Mesenchymal stem cell (in vitro differentiated cells and primary cell): ENCODE data around the gene LYRM2.
"Not testable (repeated sequence)": the region's sequence is repeated elsewhere in the genome, so short reads cannot be mapped to it uniquely, and the experiment has no call there.

Source experiments
- DNase-seq: peaks from one replicate; pipeline ENCODE4 v3.0.0-alpha.2; 2013
- H2AFZ ChIP-seq: one replicate; pipeline ENCODE4 v1.6.1; 2013; ENCODE audit warnings: low read depth, mild to moderate bottlenecking, control low read depth, inconsistent platforms, low read length, moderate library complexity
- H2AK5ac ChIP-seq: 2 replicates; pipeline ENCODE4 v1.6.1; 2013; ENCODE audit warnings: low read length, moderate library complexity, mild to moderate bottlenecking, inconsistent platforms; ENCODE audit not compliant: severe bottlenecking
- H2BK120ac ChIP-seq: one replicate; pipeline ENCODE4 v1.6.1; 2013; ENCODE audit warnings: low read depth, mild to moderate bottlenecking, inconsistent platforms, low read length, moderate library complexity
- H2BK12ac ChIP-seq, 2 experiments: one replicate each; pipeline ENCODE4 v1.6.1; 2013; ENCODE audit warnings: inconsistent platforms in 2 of 2, low read length in 2 of 2, mild to moderate bottlenecking in 2 of 2, moderate library complexity in 2 of 2, control low read depth in 1 of 2
- H2BK15ac ChIP-seq: one replicate; pipeline ENCODE4 v1.6.1; 2013; ENCODE audit warnings: mild to moderate bottlenecking, low read depth, inconsistent platforms; ENCODE audit not compliant: poor library complexity, severe bottlenecking
- H2BK5ac ChIP-seq: 2 replicates; pipeline ENCODE4 v1.6.1; 2013; ENCODE audit warnings: low read depth, mild to moderate bottlenecking, low read length, control low read depth, inconsistent platforms; ENCODE audit not compliant: poor library complexity, severe bottlenecking
- H3K14ac ChIP-seq, 2 experiments: one replicate each; pipeline ENCODE4 v1.6.1; 2013; ENCODE audit warnings: inconsistent platforms in 2 of 2, low read length in 2 of 2, control low read depth in 1 of 2, mild to moderate bottlenecking in 1 of 2, moderate library complexity in 1 of 2
- H3K18ac ChIP-seq, 2 experiments: one replicate each; pipeline ENCODE4 v1.6.1; 2013; ENCODE audit warnings: inconsistent platforms in 2 of 2, low read length in 2 of 2, control low read depth in 1 of 2, low read depth in 1 of 2, mild to moderate bottlenecking in 1 of 2
- H3K23ac ChIP-seq, 2 experiments: one replicate each; pipeline ENCODE4 v1.6.1; 2013; ENCODE audit warnings: inconsistent platforms in 2 of 2, low read length in 2 of 2, mild to moderate bottlenecking in 2 of 2, moderate library complexity in 2 of 2, control low read depth in 1 of 2
- H3K27ac ChIP-seq: 2 replicates; pipeline ENCODE4 v1.5.1; 2013; ENCODE audit warnings: mild to moderate bottlenecking, moderate library complexity, low read length, control low read depth, inconsistent platforms; ENCODE audit not compliant: poor library complexity, severe bottlenecking
- H3K27me3 ChIP-seq, 2 experiments: 2 replicates each; pipeline versions ENCODE4 v1.6.1 to v1.7.0; 2013; ENCODE audit warnings: low read length in 2 of 2, mild to moderate bottlenecking in 2 of 2, moderate library complexity in 2 of 2, control low read depth in 1 of 2, inconsistent platforms in 1 of 2; ENCODE audit not compliant: control insufficient read depth in 1 of 2, insufficient read depth in 1 of 2
- H3K36me3 ChIP-seq, 2 experiments: 2 replicates each; pipeline versions ENCODE4 v1.6.1 to v1.7.0; 2013; ENCODE audit warnings: low read length in 2 of 2, control low read depth in 1 of 2, inconsistent platforms in 1 of 2, low read depth in 1 of 2, mild to moderate bottlenecking in 1 of 2; ENCODE audit not compliant: insufficient read depth in 2 of 2, control insufficient read depth in 1 of 2
- H3K4ac ChIP-seq, 2 experiments: one replicate each; pipeline ENCODE4 v1.6.1; 2013; ENCODE audit warnings: inconsistent platforms in 2 of 2, low read length in 2 of 2, mild to moderate bottlenecking in 2 of 2, moderate library complexity in 2 of 2, control low read depth in 1 of 2, low read depth in 1 of 2
- H3K4me1 ChIP-seq: 2 replicates; pipeline ENCODE4 v1.6.1; 2013; ENCODE audit warnings: low read depth, low read length, control low read depth; ENCODE audit not compliant: control insufficient read depth, insufficient read depth
- H3K4me2 ChIP-seq: 2 replicates; pipeline ENCODE4 v1.6.1; 2013; ENCODE audit warnings: low read length, mild to moderate bottlenecking, inconsistent platforms; ENCODE audit not compliant: poor library complexity, severe bottlenecking
- H3K4me3 ChIP-seq, 2 experiments: 2 replicates each; pipeline versions ENCODE4 v1.5.1 to v1.7.0; 2013; ENCODE audit warnings: low read length in 2 of 2, mild to moderate bottlenecking in 2 of 2, control low read depth in 1 of 2, low read depth in 1 of 2; ENCODE audit not compliant: insufficient read depth in 1 of 2
- H3K79me1 ChIP-seq: replicated peaks from 2 replicates; pipeline ENCODE4 v1.6.1; 2013; ENCODE audit warnings: mild to moderate bottlenecking, control low read depth, low read length, inconsistent platforms; ENCODE audit not compliant: poor library complexity, severe bottlenecking
- H3K9ac ChIP-seq: 2 replicates; pipeline ENCODE4 v1.7.0; 2013; ENCODE audit warnings: mild to moderate bottlenecking, low read length, moderate library complexity
- H3K9me3 ChIP-seq: 2 replicates; pipeline ENCODE4 v1.7.0; 2013; ENCODE audit warnings: mild to moderate bottlenecking, low read length; ENCODE audit not compliant: control insufficient read depth
- H4K8ac ChIP-seq: one replicate; pipeline ENCODE4 v1.6.1; 2013; ENCODE audit warnings: inconsistent platforms, mild to moderate bottlenecking, low read length, moderate library complexity
- H4K91ac ChIP-seq: one replicate; pipeline ENCODE4 v1.6.1; 2013; ENCODE audit warnings: mild to moderate bottlenecking, low read length, inconsistent platforms
- WGBS: methylation state at CpG from one replicate; pipeline ENCODE4 v1.1.7; 2013; ENCODE audit warnings: mixed read lengths; 5-methylcytosine and 5-hydroxymethylcytosine counted together

The LYRM2 gene

GRCh38 chr6:89644864-89645263 lies 6.3 kb upstream of the LYRM2 start:
- no peak overlapping the region for H2BK15ac ChIP-seq
- H3K18ac ChIP-seq: no peak overlapping the region
- H4K91ac ChIP-seq: no peak overlapping the region
- H3K27me3 ChIP-seq: no peaks in the 10 kb centered on the region
- no peak overlapping the region for H3K27ac ChIP-seq
- no peak overlapping the region for H2BK120ac ChIP-seq
- no peak overlapping the region for H4K8ac ChIP-seq
- no peak overlapping the region for H2AK5ac ChIP-seq
- no peak overlapping the region for H3K14ac ChIP-seq
- peaks cover 15 to 74% of the 10 kb centered on the region in 2 experiments for H3K36me3 ChIP-seq
- H3K4me1 ChIP-seq: no peaks in the 10 kb centered on the region
- H3K4me2 ChIP-seq: no peak overlapping the region
- H3K79me1 ChIP-seq: peaks cover 20% of the 10 kb centered on the region
- no peak overlapping the region for H2BK12ac ChIP-seq
- DNase-seq: no peak
- H2AFZ ChIP-seq: no peak overlapping the region
- H3K4ac ChIP-seq: no peak overlapping the region
- H3K9me3 ChIP-seq: no peaks in the 10 kb centered on the region
- H3K23ac ChIP-seq: no peak overlapping the region
- no peak overlapping the region for H2BK5ac ChIP-seq
- 96% methylated on average over 3 of the region's 4 CpGs for WGBS
- no peak overlapping the region for H3K9ac ChIP-seq
- H3K4me3 ChIP-seq: no peak overlapping the region

GRCh38 chr6:89643406-89643805 lies 4.9 kb upstream of the LYRM2 start:
- Histone ChIP-seq H2BK120ac (no peak overlapping the region), H3K79me1 (peaks cover 20% of the 10 kb centered on the region), H3K27me3 (no peaks in the 10 kb centered on the region), H3K4ac (no peak overlapping the region), H3K27ac (no peak overlapping the region), H3K18ac (no peak overlapping the region), H3K4me1 (no peaks in the 10 kb centered on the region), H3K14ac (no peak overlapping the region), H3K4me2 (no peak overlapping the region), H2BK5ac (no peak overlapping the region), H4K91ac (no peak overlapping the region), H2BK12ac (no peak overlapping the region), H3K4me3 (no peak overlapping the region), H3K36me3 (peaks cover 15 to 62% of the 10 kb centered on the region in 2 experiments), H3K9ac (no peak overlapping the region), H3K23ac (no peak overlapping the region), H2BK15ac (no peak overlapping the region), H2AFZ (no peak overlapping the region), H3K9me3 (no peaks in the 10 kb centered on the region), H4K8ac (no peak overlapping the region), H2AK5ac (no peak overlapping the region)
- DNase-seq: no peak
- 91% methylated on average over 3 of the region's 3 CpGs for WGBS

DNA sequence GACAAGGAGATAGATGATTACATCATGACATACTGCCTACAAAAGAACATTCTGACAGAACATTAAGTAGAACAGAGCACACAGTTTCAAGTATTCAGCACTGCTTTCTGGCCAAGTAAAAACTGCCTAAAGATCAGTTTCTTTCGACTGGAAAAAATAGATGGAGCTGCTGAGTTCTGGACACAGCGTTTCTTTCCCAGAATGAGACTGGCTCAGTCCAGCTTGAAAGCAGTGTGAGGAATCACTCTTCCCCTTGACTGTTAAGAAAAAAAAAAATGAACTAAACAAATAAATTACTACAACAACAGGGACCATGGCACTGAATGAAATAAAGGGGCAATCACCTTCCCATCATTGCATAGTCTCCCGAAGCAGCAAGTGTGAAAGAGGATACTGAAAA lies 4.4 kb upstream of the LYRM2 start:
- H3K27me3 ChIP-seq: no peaks in the 10 kb centered on the region
- no peak overlapping the region for H2BK5ac ChIP-seq
- no peak overlapping the region for H3K4me2 ChIP-seq
- no peak overlapping the region for H2AFZ ChIP-seq
- peaks cover 20% of the 10 kb centered on the region for H3K79me1 ChIP-seq
- whole genome bisulfite sequencing: 98% methylated on average over 3 of the region's 3 CpGs
- H2BK120ac ChIP-seq: no peak overlapping the region
- no peak for DNase-seq
- H3K23ac ChIP-seq: no peak overlapping the region
- no peak overlapping the region for H4K8ac ChIP-seq
- H3K9ac ChIP-seq: no peak overlapping the region
- H3K4me1 ChIP-seq: no peaks in the 10 kb centered on the region
- no peak overlapping the region for H2BK15ac ChIP-seq
- no peak overlapping the region for H3K14ac ChIP-seq
- H3K36me3 ChIP-seq: peaks cover 15 to 57% of the 10 kb centered on the region in 2 experiments
- H3K18ac ChIP-seq: no peak overlapping the region
- no peak overlapping the region for H2BK12ac ChIP-seq
- H3K9me3 ChIP-seq: no peaks in the 10 kb centered on the region
- no peak overlapping the region for H3K4me3 ChIP-seq
- H3K4ac ChIP-seq: no peak overlapping the region
- no peak overlapping the region for H3K27ac ChIP-seq
- no peak overlapping the region for H4K91ac ChIP-seq
- no peak overlapping the region for H2AK5ac ChIP-seq

GRCh38 chr6:89641581-89641980 lies 3.0 kb upstream of the LYRM2 start:
- H3K4me3 ChIP-seq, H3K4me2 ChIP-seq, H2AK5ac ChIP-seq, H3K4me1 ChIP-seq, H2AFZ ChIP-seq, H3K4ac ChIP-seq, H3K23ac ChIP-seq, H3K27me3 ChIP-seq, H4K8ac ChIP-seq, H3K27ac ChIP-seq, H3K9me3 ChIP-seq, DNase-seq, H3K9ac ChIP-seq, H3K18ac ChIP-seq, H2BK120ac ChIP-seq, H2BK15ac ChIP-seq, H2BK5ac ChIP-seq, H3K14ac ChIP-seq, H4K91ac ChIP-seq, H2BK12ac ChIP-seq: not testable (repeated sequence)
- Histone ChIP-seq H3K79me1 (peaks cover 20% of the 10 kb centered on the region), H3K36me3 (peaks cover 7 to 50% of the 10 kb centered on the region in 2 experiments)
- 94% methylated on average over 1 of the region's 3 CpGs for WGBS
